K562 (cell line): ENCODE results near the gene RRAS. TPM values are rescaled to one million over a fixed set of nuclear protein-coding genes. Genes with fewer than 3 reads are reported as not detected.

Experiments used
- ATAC-seq: fragments of 200-7000 bp; cut with Tn5 transposase; 3 replicates; pipeline ENCODE4 v1.9.1; 2020; ENCODE audit warnings: moderate library complexity
- BruUV-seq: library from RNA; stranded (reverse); fragments of 400-500 nt; replicated peaks from 2 replicates; lab custom pipeline; 2021; lab: Mats Ljungman, UMichigan
- CTCF ChIA-PET: fragments of 300-600 bp; formaldehyde crosslinking; extraction: SDS; loops from one replicate; lab custom pipeline; 2021; ENCODE audit warnings: low intra/inter-chr PET ratio; lab: Yijun Ruan, JAX
- POLR2A ChIA-PET: fragments of 300-600, 350-650 bp; sonication (Branson Sonifier 250); formaldehyde crosslinking; extraction: SDS; loops from one replicate; lab custom pipeline; 2021; ENCODE audit warnings: antibody characterized with exemption, inconsistent platforms; lab: Yijun Ruan, JAX
- DNase-seq, 4 experiments: peaks; one replicate each; pipeline versions ENCODE4 v3.0.0 to v3.0.0-alpha.2; 2011 to 2018; ENCODE audit warnings: low spot score in 3 of 4, mixed read lengths in 3 of 4; ENCODE audit errors: extremely low read depth in 1 of 4
- FAIRE-seq: peaks from 2 replicates; lab custom pipeline; 2011; peaks lifted over from hg19 to GRCh38; lab: Jason Lieb, UNC
- H2AFZ ChIP-seq: 2 replicates; pipeline ENCODE4 v1.6.0; 2011; ENCODE audit warnings: low read depth, low read length, control low read depth, inconsistent platforms
- H3K27ac ChIP-seq: fragments of 200-600 bp; 3 replicates; pipeline ENCODE4 v1.8.0; 2011; ENCODE audit warnings: low read depth, mild to moderate bottlenecking, control low read depth, inconsistent platforms, low read length, moderate library complexity, mixed read lengths; ENCODE audit errors: extremely low read depth
- H3K27me3 ChIP-seq, 2 experiments: fragments of 300-600 bp in 1 of 2; 2 replicates in 1 of 2; 3 replicates in 1 of 2; pipeline versions ENCODE4 v1.6.0 to v1.8.0; 2011; ENCODE audit warnings: inconsistent platforms in 2 of 2, low read length in 2 of 2, mild to moderate bottlenecking in 1 of 2, mixed read lengths in 1 of 2, moderate library complexity in 1 of 2; ENCODE audit not compliant: control insufficient read depth in 2 of 2, insufficient read depth in 2 of 2
- H3K36me3 ChIP-seq: fragments of 300-600 bp; 3 replicates; pipeline ENCODE4 v1.8.0; 2011; ENCODE audit warnings: mild to moderate bottlenecking, low read length, inconsistent platforms; ENCODE audit not compliant: control insufficient read depth, insufficient read depth
- H3K4me1 ChIP-seq, 2 experiments: fragments of 200-600 bp in 1 of 2; replicated peaks in 1 of 2; 2 replicates in 1 of 2; 3 replicates in 1 of 2; pipeline versions ENCODE4 v1.5.1 to v1.8.0; 2011; ENCODE audit warnings: inconsistent platforms in 2 of 2, low read length in 2 of 2, mild to moderate bottlenecking in 1 of 2, mixed read lengths in 1 of 2, moderate library complexity in 1 of 2; ENCODE audit not compliant: control insufficient read depth in 2 of 2, insufficient read depth in 2 of 2
- H3K4me2 ChIP-seq: 2 replicates; pipeline ENCODE4 v1.6.1; 2011; ENCODE audit warnings: low read length, control low read depth, inconsistent platforms, mixed read lengths; ENCODE audit not compliant: insufficient read depth
- H3K4me3 ChIP-seq: fragments of 200-600 bp; sonication (generic), shearing (Covaris generic); 2 replicates; pipeline ENCODE4 v1.5.1; 2016; ENCODE audit warnings: control low read depth, inconsistent platforms
- H3K79me2 ChIP-seq: fragments of 200-600 bp; 3 replicates; pipeline ENCODE4 v1.8.0; 2011; ENCODE audit warnings: low read length, inconsistent platforms; ENCODE audit not compliant: control insufficient read depth, insufficient read depth
- H3K9ac ChIP-seq, 2 experiments: 2 replicates each; pipeline versions ENCODE4 v1.6.0 to v1.6.1; 2011; ENCODE audit warnings: low read depth in 2 of 2, low read length in 2 of 2, control low read depth in 1 of 2, inconsistent platforms in 1 of 2, mild to moderate bottlenecking in 1 of 2, mixed read lengths in 1 of 2; ENCODE audit not compliant: insufficient read depth in 1 of 2
- H3K9me1 ChIP-seq: one replicate; pipeline ENCODE4 v1.6.0; 2011; ENCODE audit warnings: inconsistent platforms, mild to moderate bottlenecking, low read length, moderate library complexity; ENCODE audit not compliant: control insufficient read depth, insufficient read depth
- H3K9me3 ChIP-seq: replicated peaks from 2 replicates; pipeline ENCODE4 v1.5.1; 2011; ENCODE audit warnings: low read depth, low read length, inconsistent platforms; ENCODE audit not compliant: control insufficient read depth, insufficient read depth
- H4K20me1 ChIP-seq: replicated peaks from 2 replicates; pipeline ENCODE4 v1.6.1; 2011; ENCODE audit warnings: low read length, inconsistent platforms, mixed read lengths; ENCODE audit not compliant: control insufficient read depth, insufficient read depth
- MYBL2 ChIP-seq, 2 experiments: fragments of 450-650 bp in 1 of 2; sonication (generic) in 1 of 2; formaldehyde crosslinking in 1 of 2; IDR thresholded peaks; 2 replicates each; pipeline versions ENCODE4 v1.6.1 to v1.8.1; 2017 to 2022; ENCODE audit warnings: borderline replicate concordance in 1 of 2, inconsistent platforms in 1 of 2, low read depth in 1 of 2, mild to moderate bottlenecking in 1 of 2, missing genetic modification reagents in 1 of 2, moderate library complexity in 1 of 2
- NRF1 ChIP-seq, 2 experiments: fragments of 450-650 bp; IDR thresholded peaks in 1 of 2; conservative IDR thresholded peaks in 1 of 2; 2 replicates each; pipeline ENCODE4 v1.6.1; 2014; ENCODE audit warnings: mild to moderate bottlenecking in 2 of 2
- POLR2B ChIP-seq: fragments of 450-650 bp; IDR thresholded peaks from 2 replicates; pipeline ENCODE4 v1.6.1; 2018; ENCODE audit warnings: low read depth; ENCODE audit not compliant: partially characterized antibody
- PYGO2 ChIP-seq: fragments of 450-650 bp; IDR thresholded peaks from 2 replicates; pipeline ENCODE4 v1.6.1; 2016; ENCODE audit warnings: mild to moderate bottlenecking, missing genetic modification characterization, moderate library complexity, missing compliant biosample characterization
- RFX5 ChIP-seq: IDR thresholded peaks from 2 replicates; pipeline ENCODE4 v1.6.1; 2011; ENCODE audit warnings: low read depth, mild to moderate bottlenecking, improper control_type of control experiment, low read length
- WGBS: fragments of 100-300 bp; shearing (Covaris generic); methylation state at CpG from one replicate; pipeline ENCODE4 v1.1.6; 2016; ENCODE audit warnings: low coverage, mixed read lengths; ENCODE audit not compliant: insufficient coverage; ENCODE audit errors: missing lambda C conversion rate; 5-methylcytosine and 5-hydroxymethylcytosine counted together
- in situ Hi-C: fragments of 300-500 bp; cut with MboI; formaldehyde crosslinking; loops from 4 replicates; pipeline ENCODE4 v1.15.0; 2018; ENCODE audit warnings: inconsistent platforms, mixed read lengths
- intact Hi-C: fragments of 100-400 bp; cut with micrococcal nuclease; formaldehyde crosslinking; loops from 2 replicates; pipeline ENCODE4 v1.14.2; 2022
- polyA plus RNA-seq, 8 experiments: library from polyadenylated mRNA; depleted of rRNA in 4 of 8; stranded (reverse) in 5 of 8; unstranded in 3 of 8; fragments of >200 nt; fragmentation: Nextera tagmentation in 2 of 8; fragmentation: Illumina TruSeq in 1 of 8; extraction: Ambion mirVana in 2 of 8; extraction: Trizol in 1 of 8; gene quantifications; 2 replicates each; pipeline versions ENCODE4 v1.2.1 to v1.2.3, GENCODE V29; 2011 to 2014; ENCODE audit warnings: inconsistent platforms in 1 of 8, missing spikeins in 1 of 8
- total RNA-seq, 7 experiments: library from RNA; depleted of rRNA in 6 of 7; stranded (reverse); fragments of >200 nt in 6 of 7; fragmentation: Illumina TruSeq in 2 of 7; extraction: Trizol in 2 of 7; gene quantifications; 2 replicates each; pipeline versions ENCODE4 v1.2.1 to v1.2.3, GENCODE V29; 2011 to 2021; ENCODE audit warnings: low replicate concordance in 1 of 7
- TF ChIP-seq, protein P1 (sequence below), 2 experiments: IDR thresholded peaks in 1 of 2; conservative IDR thresholded peaks in 1 of 2; 2 replicates each; pipeline ENCODE4 v1.6.1; 2016; ENCODE audit warnings: low read depth in 2 of 2, mild to moderate bottlenecking in 1 of 2, missing compliant biosample characterization in 1 of 2, missing genetic modification characterization in 1 of 2, moderate library complexity in 1 of 2

Gene RRAS
- total and polyA plus RNA-seq, 9 of the 15 experiments (the other 6 are each of a cell fraction or from before 2014, with no cell fraction given): 0.70 to 17.3 (median 8.2) TPM

DNA sequence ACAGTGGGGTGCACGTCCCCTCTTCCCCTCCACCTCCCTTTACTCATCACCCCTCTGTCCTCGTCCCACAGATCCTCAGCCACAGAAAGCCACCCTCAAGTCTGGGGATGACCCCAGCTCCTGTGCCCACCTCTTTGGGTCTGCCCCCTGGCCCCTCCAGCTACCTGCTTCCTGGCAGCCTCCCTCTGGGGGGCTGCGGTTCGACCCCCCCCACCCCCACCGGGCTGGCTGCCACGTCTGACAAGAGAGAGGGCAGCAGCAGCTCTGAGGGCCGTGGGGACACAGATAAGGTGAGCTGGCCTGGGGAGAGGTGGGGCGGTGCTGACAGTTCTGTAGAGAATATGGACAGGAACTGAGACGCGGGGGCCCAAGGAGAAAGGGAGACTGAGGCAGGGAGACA is 14.6 kb upstream of the RRAS start:
- H4K20me1 ChIP-seq: 0 out of 2 replicates have a peak, but pooled peaks cover 14% of the 10 kb centered on the region
- H3K27ac ChIP-seq: no peak overlapping the region
- H3K4me3 ChIP-seq: no peak overlapping the region
- in situ Hi-C loops (no loop called here), intact Hi-C loops (no loop called here)
- no peaks in the 10 kb centered on the region; the same call in 1 of the 2 replicates for H3K9me3 ChIP-seq
- no peak for ATAC-seq
- H3K27me3 ChIP-seq: no peaks in the 10 kb centered on the region
- BruUV-seq: no TSS peak
- H3K36me3 ChIP-seq: peaks cover 89% of the 10 kb centered on the region; the same call in 2 of the 3 replicates
- 100% methylated on average over 4 of the region's 10 CpGs for WGBS
- no peak for DNase-seq
- no peaks in the 10 kb centered on the region for H3K79me2 ChIP-seq
- CTCF ChIA-PET: no interaction called here
- no peak overlapping the region for H3K4me2 ChIP-seq
- peaks cover 0 to 18% of the 10 kb centered on the region in 2 experiments; a peak in 2 of 5 replicates for H3K4me1 ChIP-seq
- TF ChIP-seq POLR2B (no peak), RFX5 (no peak), NRF1 (conservative IDR thresholded peaks at IDR 0.05 in 1 of 2, IDR thresholded peaks at IDR 0.05 in 1 of 2) (no peak), MYBL2 (IDR thresholded peaks at IDR 0.05; ENCODE audit: low read depth) (no peak), MYBL2 (CRISPR knock-in tag; IDR thresholded peaks at IDR 0.05; ENCODE audit: borderline replicate concordance) (no peak), PYGO2 (tag) (no peak)
- TF ChIP-seq, protein P1, sequence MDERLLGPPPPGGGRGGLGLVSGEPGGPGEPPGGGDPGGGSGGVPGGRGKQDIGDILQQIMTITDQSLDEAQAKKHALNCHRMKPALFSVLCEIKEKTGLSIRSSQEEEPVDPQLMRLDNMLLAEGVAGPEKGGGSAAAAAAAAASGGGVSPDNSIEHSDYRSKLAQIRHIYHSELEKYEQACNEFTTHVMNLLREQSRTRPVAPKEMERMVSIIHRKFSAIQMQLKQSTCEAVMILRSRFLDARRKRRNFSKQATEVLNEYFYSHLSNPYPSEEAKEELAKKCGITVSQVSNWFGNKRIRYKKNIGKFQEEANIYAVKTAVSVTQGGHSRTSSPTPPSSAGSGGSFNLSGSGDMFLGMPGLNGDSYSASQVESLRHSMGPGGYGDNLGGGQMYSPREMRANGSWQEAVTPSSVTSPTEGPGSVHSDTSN (CRISPR knock-in tag; IDR thresholded peaks at IDR 0.05; ENCODE audit: low read depth): no peak
- TF ChIP-seq, protein P1 (tag; conservative IDR thresholded peaks at IDR 0.05; ENCODE audit: low read depth): no peak
- TF ChIP-seq, all 486 proteins: peak for 0
- Histone ChIP-seq H2AFZ (no peak overlapping the region), H3K9me1 (peaks cover 2% of the 10 kb centered on the region), H3K9ac (no peak overlapping the region)
- POLR2A ChIA-PET: interaction anchor here (1.0 to 4.8 kb wide), 5 partner anchors 12 to 21 kb away, joined by 4 to 28 read pairs (median 13); partner anchors contain the start of genes BCL2L12, IRF3, RRAS and SCAF1
- no peak for FAIRE-seq
